IPS-18c (cell line): ENCODE data around the gene RAB31.

Experiments used
- H3K4me3 ChIP-seq: 2 replicates; pipeline ENCODE4 v1.7.0; 2013; ENCODE audit warnings: low read depth, mild to moderate bottlenecking, low read length, moderate library complexity; ENCODE audit not compliant: insufficient read depth
- H3K9me3 ChIP-seq: one replicate; pipeline ENCODE4 v1.6.1; 2013; ENCODE audit warnings: mild to moderate bottlenecking, low read length, moderate library complexity; ENCODE audit not compliant: control insufficient read depth, insufficient read depth

RAB31 gene

DNA sequence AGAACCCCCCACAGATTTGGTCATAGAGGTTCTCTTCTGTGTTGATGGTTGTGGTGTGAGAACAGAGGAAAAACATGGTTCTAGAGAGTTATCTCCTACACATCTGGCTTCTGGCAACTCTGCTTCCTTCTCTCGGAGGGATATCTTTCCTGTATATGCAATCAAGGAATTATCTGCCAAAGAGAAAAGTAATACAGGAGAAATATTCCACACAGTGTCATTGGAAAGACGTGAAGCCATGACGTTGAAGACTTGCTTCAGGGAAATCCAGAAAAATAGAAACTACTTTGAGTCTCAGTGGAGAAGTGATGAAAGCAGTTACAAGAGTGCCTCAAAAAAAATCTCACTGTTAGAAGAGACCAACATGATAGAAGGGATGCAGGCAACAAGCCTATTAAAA is 78.5 kb downstream of the RAB31 start:
- no peaks in the 10 kb centered on the region for H3K9me3 ChIP-seq
- H3K4me3 ChIP-seq = no peak overlapping the region

DNA sequence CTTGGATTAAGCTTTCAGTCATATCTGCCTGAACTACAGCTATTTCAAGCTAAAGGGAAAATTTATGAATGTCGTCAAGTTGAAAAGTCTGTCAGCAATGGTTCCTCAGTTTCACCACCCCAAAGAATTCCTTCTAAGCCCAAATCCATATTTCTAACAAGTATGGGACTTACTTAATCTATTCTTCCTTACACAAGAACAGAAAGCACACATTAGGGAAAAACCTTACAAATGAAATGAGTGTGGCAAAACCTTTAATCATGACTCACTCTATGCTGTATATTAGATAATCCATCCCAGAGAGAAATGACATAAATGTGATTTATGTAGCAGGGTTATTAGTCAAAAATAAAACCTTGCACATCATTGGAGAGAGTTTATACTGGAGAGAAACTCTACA is 78.9 kb downstream of the RAB31 start:
- H3K9me3 ChIP-seq = no peaks in the 10 kb centered on the region
- H3K4me3 ChIP-seq = no peak overlapping the region

DNA sequence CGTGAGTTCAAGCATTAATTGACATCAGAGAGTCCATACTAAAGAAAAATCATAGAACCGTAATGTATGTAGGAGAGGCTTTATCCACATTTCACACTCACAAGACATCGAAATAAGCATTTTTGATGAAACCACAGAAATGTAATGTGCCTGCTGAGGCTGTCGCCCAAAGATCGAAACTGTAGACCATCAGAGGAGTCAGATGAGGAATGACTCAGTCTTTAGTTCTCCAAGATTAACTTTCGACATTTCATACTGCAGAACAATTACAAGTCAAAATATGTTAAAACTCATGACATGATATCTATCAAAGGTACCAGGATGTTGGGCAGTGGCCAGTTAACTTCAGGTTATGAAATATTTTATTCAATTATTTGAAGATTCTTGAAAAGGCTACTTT is 79.6 kb downstream of the RAB31 start:
- no peaks in the 10 kb centered on the region for H3K9me3 ChIP-seq

DNA sequence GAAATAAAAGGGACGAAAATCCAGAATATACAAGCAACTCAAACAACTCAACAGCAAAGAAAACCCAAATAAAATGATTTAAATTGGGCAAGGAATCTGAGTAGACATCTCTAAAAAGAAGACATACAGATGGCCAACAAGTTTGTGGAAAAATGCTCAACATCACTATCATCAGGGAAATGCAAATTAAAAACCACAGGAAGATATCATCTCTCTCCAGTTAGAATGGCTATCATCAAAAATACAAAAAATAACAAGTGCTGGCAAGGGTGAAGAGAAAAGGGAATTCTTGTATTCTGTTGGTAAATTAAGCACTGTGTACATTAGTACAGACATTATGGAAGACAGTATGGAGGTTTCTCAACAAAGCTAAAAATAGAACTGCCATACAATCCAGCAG is 80.0 kb downstream of the RAB31 start:
- Histone ChIP-seq H3K9me3 (no peaks in the 10 kb centered on the region), H3K4me3 (no peak overlapping the region)

More for the DNA sequence above, 79.6 kb downstream of the RAB31 start:
- H3K4me3 ChIP-seq = no peak overlapping the region

DNA sequence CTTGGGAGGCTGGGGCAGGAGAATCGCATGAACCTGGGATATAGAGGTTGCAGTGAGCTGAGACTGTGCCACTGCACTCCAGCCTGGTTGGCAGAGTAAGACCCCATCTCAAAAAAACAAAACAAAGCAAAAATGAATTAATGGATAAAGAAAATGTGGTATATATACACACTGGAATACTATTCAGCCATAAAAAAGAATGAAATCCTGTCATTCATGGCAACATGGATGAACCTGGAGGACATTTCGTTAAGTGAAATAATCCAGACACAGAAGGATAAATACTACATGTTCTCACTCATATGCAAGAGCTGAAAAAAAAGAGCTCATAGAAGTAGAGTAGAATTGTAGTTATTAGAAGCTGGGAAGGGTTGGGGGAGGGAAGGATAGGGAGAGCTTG is 80.8 kb downstream of the RAB31 start:
- Histone ChIP-seq H3K4me3 (no peak overlapping the region), H3K9me3 (no peaks in the 10 kb centered on the region)

DNA sequence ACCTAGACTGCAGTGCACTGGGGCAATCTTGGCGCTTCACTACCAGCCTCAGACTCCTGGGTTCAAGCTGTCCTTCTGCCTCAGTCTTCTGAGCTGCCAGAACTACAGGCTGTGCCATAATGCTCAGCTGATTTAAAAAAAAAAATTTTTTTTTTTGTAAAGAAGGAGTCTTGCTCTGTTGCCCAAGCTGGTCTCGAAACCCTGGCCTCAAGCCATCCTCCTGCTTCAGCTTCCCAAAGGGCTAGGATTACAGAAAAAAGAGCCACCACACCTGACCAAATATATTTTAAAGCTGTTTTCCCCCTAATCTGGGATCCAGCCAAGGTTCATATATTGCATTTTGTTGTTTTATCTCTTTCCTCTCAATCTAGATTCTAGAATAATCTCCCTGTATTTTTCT is 82.2 kb downstream of the RAB31 start:
- Histone ChIP-seq H3K9me3 (no peaks in the 10 kb centered on the region), H3K4me3 (no peak overlapping the region)

DNA sequence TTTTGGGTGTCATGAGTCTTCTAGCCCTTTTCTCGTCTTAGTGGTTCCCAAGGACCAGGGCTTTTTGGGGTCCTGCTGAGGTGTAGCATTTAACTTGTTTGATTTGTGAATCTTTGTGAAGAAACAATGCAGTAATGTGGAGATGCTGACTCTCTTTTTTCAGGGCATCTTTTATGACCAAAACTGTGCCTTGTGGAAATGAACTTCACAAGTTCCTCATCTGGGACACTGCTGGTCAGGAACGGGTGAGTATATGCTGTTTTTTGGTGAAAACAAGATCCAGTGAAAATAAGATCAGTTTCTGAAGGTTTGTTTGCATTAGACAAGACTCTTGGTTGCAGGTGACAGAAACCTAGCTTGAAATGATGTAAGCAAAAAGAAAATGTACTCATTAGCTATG is 83.9 kb downstream of the RAB31 start:
- Histone ChIP-seq H3K9me3 (no peaks in the 10 kb centered on the region), H3K4me3 (no peak overlapping the region)

DNA sequence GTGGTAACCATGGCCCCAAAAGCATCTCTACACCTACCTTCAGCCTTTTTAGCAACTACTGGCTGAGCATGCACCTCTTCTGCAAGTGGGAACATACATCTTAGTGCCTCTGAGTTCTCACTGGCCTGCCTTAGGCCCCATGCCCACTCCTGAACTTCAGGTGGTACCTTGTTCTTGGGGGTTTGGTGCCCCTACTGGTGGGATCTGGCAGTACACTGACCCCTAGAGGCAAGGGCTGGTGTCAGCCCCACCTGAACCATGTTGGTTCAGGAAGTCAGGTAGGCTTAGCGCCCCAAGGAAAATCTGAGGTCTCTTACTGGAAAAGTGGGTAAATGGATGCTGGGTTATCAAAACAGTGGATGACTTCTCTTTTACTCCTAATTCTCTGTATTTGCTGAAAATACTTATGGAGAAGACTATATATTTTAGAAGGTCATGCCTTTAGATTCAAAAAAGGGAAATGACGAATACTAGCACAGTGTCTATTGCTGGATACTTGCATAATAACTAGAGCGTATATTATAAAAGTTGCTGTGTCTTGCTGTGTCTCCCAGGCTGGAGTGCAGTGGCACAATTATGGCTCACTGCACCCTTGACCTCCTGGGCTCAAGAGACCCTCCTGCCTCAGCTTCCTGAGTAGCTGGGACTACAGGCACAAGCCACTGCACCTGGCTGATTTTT is 84.6 kb downstream of the RAB31 start:
- no peaks in the 10 kb centered on the region for H3K9me3 ChIP-seq
- no peak overlapping the region for H3K4me3 ChIP-seq

DNA sequence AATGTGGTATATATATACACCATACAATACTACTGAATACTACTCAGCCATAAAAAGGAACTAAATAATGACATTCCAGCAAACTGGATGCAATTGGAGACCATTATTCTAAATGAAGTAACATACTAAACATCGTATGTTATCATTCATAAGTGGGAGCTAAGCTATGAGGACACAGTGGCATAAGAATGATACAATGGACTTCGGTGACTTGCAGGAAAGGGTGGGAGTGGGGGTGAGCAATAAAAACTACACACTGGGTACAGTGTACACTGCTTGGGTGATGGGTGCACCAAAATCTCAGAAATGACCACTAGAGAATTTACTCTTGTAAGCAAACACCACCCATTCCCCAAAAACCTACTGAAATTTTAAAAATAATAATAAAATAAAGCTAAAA is 87.9 kb downstream of the RAB31 start:
- H3K9me3 ChIP-seq = no peaks in the 10 kb centered on the region
- H3K4me3 ChIP-seq = no peak overlapping the region

DNA sequence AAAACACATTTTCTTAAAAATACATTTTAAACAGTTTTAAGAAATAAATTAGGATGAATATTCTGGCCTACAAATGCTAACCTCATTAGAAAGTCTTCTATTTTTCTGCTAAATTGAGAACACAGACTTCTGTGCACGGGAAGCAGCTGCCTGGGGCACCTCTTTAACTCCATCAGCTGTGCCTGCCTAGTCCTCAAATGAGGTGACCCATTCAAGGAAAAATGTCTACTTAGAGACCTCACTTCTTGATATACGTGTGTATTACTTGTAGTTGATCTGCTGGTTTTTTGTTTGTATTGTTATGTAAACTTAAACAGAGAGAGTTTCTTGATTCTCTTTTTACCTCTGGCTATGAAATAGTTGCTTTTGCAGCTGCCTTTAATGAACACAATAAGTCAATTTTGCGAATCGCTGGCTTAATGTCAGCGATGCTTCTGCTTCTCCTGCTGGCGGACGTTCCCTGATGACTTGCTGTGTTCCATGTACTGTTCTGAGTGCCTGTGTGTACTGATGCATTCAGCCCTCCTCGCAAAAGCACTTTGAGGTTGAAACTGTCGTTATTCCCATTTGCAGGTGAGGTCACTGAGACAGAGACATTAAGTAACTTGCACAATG is 88.9 kb downstream of the RAB31 start:
- no peaks in the 10 kb centered on the region for H3K9me3 ChIP-seq
- H3K4me3 ChIP-seq = no peak overlapping the region

DNA sequence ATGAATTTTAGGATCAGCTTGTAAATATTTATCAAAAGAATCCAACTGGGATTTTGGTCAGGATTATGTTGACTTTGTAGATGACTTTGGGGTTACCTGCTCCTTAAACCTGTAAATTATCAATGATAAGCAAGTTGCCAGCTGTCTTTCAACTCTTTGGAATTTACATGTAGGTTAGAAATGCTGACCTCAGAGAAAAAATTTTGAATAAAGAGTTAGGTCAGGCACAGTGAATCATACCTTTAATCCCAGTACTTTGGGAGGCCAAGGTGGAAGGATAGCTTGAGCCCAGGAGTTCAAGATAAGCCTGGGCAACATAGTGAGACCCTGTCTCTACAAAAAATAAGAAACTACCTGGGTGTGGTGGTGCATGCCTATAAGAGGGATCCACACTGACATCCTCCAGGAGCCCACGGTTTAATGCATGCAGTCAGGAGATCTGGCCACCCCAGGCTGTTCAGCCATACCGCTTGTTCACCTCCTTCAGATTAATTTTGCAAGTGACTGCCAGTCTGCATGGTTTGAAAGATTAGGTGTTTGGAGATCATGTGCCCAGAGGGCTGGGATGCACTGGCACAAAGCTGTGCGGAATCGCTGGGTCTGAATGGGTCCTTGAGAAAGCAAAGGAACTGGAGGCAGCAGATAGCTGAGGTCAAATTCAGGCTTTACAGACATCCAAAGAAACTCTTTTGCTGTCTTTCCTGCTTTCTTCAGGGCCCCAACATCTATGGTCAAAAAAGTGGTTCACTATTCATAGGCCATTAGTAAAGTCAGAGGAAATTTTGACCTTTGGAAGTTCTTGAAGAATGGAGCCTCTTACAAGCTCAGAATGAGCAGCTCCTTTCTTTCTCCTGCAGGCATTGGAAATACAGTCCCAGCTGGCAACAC is 94.3 kb downstream of the RAB31 start:
- no peak overlapping the region for H3K4me3 ChIP-seq
- H3K9me3 ChIP-seq = no peaks in the 10 kb centered on the region

DNA sequence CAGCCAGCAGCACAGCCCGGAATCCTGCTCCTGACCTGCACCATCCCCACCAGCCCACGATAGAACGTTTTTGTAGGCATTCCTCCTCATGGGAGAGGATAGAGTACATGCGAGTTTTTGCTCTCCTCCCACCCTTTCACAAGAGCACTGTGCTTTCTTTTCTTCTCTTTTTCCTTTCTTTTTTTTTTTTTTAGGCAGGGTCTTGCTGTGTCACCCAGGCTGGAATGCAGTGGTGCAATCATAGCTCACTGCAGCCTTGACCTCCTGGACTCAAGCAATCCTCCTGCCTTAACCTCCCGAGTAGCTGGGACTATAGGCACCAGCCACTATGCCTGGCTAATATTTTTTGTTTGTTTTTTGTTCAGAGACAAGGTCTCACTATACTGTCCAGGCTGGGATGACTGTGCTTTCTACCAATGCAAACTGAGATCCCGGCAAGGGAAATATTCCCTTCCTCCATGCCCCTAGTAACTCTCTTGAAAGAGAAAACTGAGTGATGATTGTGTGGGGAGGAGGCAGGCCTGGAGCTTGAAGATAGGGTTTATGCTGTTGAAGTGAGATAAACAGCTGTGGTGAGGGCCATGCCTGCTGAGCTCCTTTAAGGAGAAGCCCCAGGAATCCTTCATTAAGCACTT is 95.1 kb downstream of the RAB31 start:
- Histone ChIP-seq H3K4me3 (no peak overlapping the region), H3K9me3 (no peaks in the 10 kb centered on the region)

DNA sequence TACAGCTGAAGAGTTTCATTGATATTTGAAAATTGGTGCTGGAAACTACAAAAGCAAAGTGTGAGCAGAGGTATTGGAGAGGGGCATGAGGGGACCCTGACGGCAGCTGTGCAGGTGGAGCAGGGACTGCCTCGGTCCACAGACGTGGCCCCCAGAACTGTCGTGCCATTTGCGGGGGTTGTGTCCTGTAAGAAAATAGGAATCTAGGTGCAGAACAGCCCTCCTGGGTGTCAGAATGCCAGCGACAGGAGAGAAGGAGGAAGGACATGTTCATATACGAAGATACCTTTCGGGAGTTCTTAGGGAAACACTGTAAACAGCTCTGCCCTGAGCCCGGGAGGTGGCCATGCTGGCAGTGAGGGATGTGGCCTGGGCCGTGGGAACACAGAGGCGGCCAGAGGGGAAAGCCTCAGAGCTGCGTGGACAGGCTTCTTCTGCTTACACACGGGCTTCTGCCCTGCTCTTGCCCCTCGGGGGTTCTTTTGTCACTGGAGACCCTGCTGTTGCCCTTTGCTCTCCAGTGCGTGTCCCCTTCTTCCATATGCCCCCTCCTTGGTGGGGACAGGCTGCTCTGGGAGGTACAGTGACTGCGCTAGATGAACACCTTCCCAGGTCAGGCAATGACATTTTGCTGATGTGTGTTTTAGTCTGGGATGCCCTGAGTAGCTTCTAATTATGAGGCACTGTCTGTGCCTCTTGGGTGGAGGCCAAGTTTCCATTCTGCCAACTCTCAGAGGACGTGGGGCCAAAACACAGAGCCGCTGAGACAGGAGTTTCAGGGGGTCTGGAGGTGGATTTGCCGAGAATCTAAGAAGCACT is 95.8 kb downstream of the RAB31 start:
- Histone ChIP-seq H3K9me3 (no peaks in the 10 kb centered on the region), H3K4me3 (no peak overlapping the region)

DNA sequence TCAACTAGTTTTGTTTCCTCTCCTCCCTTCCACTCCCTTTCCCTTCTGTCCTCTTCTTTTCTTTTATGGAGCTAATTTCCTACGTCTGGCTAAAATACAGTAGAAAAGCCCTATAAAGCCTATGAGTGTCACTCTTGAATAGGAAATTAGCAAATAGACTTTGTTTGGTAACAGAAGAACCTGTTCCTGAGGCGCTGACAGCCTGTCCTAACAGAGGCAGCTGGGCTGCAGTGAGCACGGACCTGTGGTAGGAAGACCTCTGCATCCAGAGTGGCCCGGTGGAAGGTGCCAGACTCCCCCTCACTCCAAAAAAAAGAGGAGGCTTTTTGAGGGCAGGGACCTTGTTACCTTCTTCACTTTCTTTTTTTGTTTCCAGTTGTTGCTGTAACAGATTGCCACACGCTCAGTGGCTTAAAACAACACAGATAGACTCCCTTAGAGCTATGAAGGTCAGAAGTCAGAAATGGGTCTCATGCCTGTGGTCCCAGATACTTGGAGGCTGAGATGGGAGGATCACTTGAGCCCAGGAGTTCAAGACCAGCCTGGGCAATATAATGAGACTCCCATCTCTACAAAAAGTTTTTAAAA is 96.5 kb downstream of the RAB31 start:
- Histone ChIP-seq H3K4me3 (no peak overlapping the region), H3K9me3 (no peaks in the 10 kb centered on the region)

DNA sequence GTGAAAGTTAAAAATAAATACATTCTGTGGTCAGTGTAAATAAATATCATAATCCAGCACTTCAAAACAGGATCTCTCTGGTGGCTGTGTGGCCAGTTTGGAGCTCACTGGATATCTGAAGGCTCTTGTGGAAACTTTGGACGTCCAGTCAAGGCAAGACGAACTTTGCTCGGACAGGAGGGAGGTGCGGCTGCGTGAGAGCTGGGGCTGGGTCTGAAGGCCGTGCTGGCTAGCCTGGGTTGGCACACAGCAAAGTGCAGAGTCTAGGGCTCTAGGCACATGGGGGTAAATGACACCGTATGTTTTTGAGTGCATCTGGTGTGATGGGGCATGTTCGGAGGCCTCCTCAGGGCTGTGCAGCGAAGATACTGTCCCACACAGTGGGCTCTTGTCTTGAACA is 98.8 kb downstream of the RAB31 start:
- no peaks in the 10 kb centered on the region for H3K9me3 ChIP-seq
- H3K4me3 ChIP-seq = no peak overlapping the region

DNA sequence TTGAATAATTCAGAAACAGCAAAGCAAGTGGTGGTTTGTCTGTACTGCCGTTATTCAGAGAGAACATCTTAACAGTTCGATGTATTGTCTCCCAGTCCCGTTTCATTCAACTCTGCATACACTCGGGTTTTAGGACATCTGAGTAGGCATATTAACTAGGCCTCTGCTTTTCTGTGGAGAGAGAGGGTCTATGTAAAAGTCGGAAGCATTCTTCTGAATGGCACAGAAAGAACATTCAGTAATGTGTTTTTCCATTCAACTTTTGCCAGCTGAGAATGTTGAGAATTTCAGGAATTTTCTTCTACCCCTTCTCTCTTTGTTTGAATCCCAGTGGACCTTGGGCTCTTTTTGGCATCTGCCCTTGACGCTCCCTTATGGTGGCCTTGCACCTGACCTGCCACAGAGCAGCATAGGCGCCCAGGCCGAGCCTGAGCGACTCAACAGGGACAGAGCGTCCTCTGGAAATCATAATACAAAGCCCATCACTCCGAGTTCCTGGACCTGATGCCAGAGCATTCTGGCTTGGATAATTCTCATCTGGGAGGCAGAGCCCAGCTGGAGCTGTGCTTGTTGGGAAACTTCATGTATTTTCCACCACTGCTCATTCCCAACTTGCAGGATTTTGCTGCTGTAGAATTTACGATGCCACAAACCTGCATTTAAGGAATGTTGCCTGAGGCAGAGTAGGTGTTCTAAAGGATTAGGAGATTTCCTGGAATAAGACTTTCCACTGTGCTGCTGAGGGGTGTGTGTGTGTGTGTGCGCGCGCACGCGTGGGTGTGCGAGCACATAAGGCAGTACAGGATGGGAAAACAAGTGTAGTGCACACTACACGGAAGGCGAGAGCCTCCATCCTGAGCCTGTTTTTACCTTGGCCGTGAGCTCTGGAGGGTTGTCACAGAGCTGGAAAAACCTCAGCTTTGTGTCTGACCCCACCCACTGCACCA is 100.5 kb downstream of the RAB31 start:
- Histone ChIP-seq H3K9me3 (no peaks in the 10 kb centered on the region), H3K4me3 (no peak overlapping the region)
